Fibroblast of mammary gland (primary cell): Measurements from ENCODE around the gene ANKRD33.

Source experiments
- DNase-seq: peaks from one replicate; pipeline ENCODE4 v3.0.0-alpha.2; 2010; ENCODE audit warnings: low read depth
- H3K4me3 ChIP-seq: 2 replicates; pipeline ENCODE4 v1.5.1; 2011; ENCODE audit warnings: low read depth, mild to moderate bottlenecking, low read length, moderate library complexity; ENCODE audit not compliant: control insufficient read depth
- TF ChIP-seq, protein P1 (sequence below): conservative IDR thresholded peaks from 2 replicates; pipeline ENCODE4 v1.5.1; 2011; ENCODE audit warnings: low read depth, low read length, inconsistent platforms; ENCODE audit not compliant: control insufficient read depth, insufficient read depth

Gene ANKRD33

GRCh38 chr12:51888316-51889215, 663 bp downstream of the ANKRD33 start:
- TF ChIP-seq, protein P1, sequence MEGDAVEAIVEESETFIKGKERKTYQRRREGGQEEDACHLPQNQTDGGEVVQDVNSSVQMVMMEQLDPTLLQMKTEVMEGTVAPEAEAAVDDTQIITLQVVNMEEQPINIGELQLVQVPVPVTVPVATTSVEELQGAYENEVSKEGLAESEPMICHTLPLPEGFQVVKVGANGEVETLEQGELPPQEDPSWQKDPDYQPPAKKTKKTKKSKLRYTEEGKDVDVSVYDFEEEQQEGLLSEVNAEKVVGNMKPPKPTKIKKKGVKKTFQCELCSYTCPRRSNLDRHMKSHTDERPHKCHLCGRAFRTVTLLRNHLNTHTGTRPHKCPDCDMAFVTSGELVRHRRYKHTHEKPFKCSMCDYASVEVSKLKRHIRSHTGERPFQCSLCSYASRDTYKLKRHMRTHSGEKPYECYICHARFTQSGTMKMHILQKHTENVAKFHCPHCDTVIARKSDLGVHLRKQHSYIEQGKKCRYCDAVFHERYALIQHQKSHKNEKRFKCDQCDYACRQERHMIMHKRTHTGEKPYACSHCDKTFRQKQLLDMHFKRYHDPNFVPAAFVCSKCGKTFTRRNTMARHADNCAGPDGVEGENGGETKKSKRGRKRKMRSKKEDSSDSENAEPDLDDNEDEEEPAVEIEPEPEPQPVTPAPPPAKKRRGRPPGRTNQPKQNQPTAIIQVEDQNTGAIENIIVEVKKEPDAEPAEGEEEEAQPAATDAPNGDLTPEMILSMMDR: no peak
- no peak overlapping the region for H3K4me3 ChIP-seq
- DNase-seq: no peak

GRCh38 chr12:51889216-51890132, 1.6 kb downstream of the ANKRD33 start:
- H3K4me3 ChIP-seq: no peak overlapping the region
- TF ChIP-seq, protein P1: peak; percentile 18

GRCh38 chr12:51890133-51890464, 2.2 kb downstream of the ANKRD33 start:
- TF ChIP-seq, protein P1: no peak
- H3K4me3 ChIP-seq: no peak overlapping the region

More at GRCh38 chr12:51889216-51890132, 1.6 kb downstream of the ANKRD33 start:
- DNase-seq: no peak

GRCh38 chr12:51890511-51891171, 2.7 kb downstream of the ANKRD33 start:
- TF ChIP-seq, protein P1: no peak
- DNase-seq: no peak
- H3K4me3 ChIP-seq: no peak overlapping the region

More at GRCh38 chr12:51890133-51890464, 2.2 kb downstream of the ANKRD33 start:
- no peak for DNase-seq

GRCh38 chr12:51891843-51892242, 3.9 kb downstream of the ANKRD33 start:
- no peak overlapping the region for H3K4me3 ChIP-seq
- DNase-seq: peak; percentile 57
- TF ChIP-seq, protein P1: peak; percentile 49

DNA sequence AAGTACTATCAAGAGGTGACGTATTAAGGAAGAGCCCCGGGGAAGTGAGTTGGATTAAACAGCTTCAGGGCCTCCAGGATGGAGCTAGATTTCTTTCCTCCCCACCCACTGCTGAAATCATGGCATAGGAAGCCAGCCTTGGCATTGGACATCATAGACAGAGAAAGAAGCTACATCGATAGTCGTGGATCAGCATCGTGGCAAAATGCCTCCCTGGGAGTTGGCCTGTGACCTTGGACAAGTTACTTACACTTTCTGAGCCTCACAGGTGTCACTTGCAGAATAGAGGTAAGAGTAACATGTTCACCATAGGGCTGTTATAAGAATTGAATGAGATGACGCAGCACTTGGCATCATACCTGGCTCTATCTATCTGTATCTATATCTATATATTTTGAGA, 5.9 kb downstream of the ANKRD33 start:
- TF ChIP-seq, protein P1: no peak
- H3K4me3 ChIP-seq: no peak overlapping the region
- no peak for DNase-seq
